ENCODE measurements around the gene BMPR1B.

Gene BMPR1B

GRCh38 chr4:94757192-94758140 is at the start of gene BMPR1B:
TSS of gene BMPR1B (plus strand) at chr4:94757955. CDS start at chr4:95104425, 346,470 bp downstream.
- peak within 1 kb of the TSS; percentile 61 for H3K4me3 ChIP-seq (ENCODE audit: low read depth, low read length)
- peak; percentile 74 for DNase-seq (ENCODE audit: low read depth)
- peak; percentile 33 for TF ChIP-seq CTCF (conservative IDR thresholded peaks at IDR 0.05; ENCODE audit: low read depth, low read length)

DNA sequence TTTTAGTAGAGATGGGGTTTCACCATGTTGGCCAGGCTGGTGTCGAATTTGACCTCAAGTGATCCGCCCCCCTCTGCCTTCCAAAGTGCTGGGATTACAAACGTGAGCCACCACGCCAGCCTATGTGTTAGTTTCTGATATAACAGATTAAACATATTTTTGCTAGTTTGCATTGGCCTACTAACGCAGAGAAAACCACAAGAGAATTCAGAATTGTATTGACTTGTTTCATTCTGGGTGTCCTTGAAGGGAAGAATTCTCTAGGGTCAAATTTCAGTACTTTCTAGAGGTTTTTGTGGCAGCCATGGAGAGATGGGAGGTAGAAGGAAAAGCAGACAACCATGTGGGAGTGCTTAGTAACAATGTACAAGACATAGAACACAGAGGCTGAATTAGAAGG is 46.1 kb upstream of the BMPR1B start:
- no peak for TF ChIP-seq CTCF (conservative IDR thresholded peaks at IDR 0.05; ENCODE audit: low read depth, low read length)
- DNase-seq (ENCODE audit: low read depth): peak; percentile 18
- H3K4me3 ChIP-seq (ENCODE audit: low read depth, low read length): no peak overlapping the region

GRCh38 chr4:94714365-94715160 is 43.2 kb upstream of the BMPR1B start:
- DNase-seq (ENCODE audit: low read depth): no peak
- no peak overlapping the region for H3K4me3 ChIP-seq (ENCODE audit: low read depth, low read length)
- TF ChIP-seq CTCF (conservative IDR thresholded peaks at IDR 0.05; ENCODE audit: low read depth, low read length): no peak

- no peak for DNase-seq (ENCODE audit: low read depth)
- no peak overlapping the region for H3K4me3 ChIP-seq (ENCODE audit: low read depth, low read length)
- no peak for TF ChIP-seq CTCF (conservative IDR thresholded peaks at IDR 0.05; ENCODE audit: low read depth, low read length)
Measured at GRCh38 chr4:94715726-94716125, 42.0 kb upstream of the BMPR1B start.

DNA sequence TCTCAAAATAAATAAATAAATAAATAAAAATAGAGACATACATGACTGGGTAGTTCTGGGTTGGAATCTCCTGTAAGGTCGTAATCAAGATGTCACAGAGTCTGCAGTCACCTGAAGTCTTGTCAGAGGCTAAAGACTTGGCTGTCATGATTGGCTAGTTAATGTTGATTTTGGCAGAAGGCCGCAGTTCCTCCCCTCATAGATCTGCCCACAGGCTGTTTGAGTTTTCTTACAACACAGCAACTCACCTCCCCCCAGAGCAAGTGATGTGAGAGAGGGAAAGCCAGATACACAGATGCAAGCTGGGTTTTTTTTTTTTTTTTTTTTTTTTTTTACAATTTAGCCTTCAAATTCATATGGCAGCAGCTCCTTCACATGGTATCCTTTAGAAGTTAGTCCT is 36.4 kb upstream of the BMPR1B start:
- no peak for DNase-seq (ENCODE audit: low read depth)
- H3K4me3 ChIP-seq (ENCODE audit: low read depth, low read length): no peak overlapping the region
- TF ChIP-seq CTCF (conservative IDR thresholded peaks at IDR 0.05; ENCODE audit: low read depth, low read length): no peak

- DNase-seq (ENCODE audit: low read depth): no peak
- no peak for TF ChIP-seq CTCF (conservative IDR thresholded peaks at IDR 0.05; ENCODE audit: low read depth, low read length)
- no peak overlapping the region for H3K4me3 ChIP-seq (ENCODE audit: low read depth, low read length)
Measured at GRCh38 chr4:94722270-94722669, 35.5 kb upstream of the BMPR1B start.

Measured in choroid plexus epithelial cell (primary cell).